Activated B cell treated with CpG ODN at 0.5 μM for 24 hours (primary cell): Measurements from ENCODE around the gene ZNF638. TPM values are rescaled to one million over a fixed set of nuclear protein-coding genes. Genes with fewer than 3 reads are reported as not detected.
A peak's percentile ranks its signal among the peaks of the same experiment; 100 is the strongest.

Experiments
- ATAC-seq: fragments of 200-7000 bp; cut with Tn5 transposase; one replicate; pipeline ENCODE4 v1.10.0; 2021; ENCODE audit warnings: low read depth, mild to moderate bottlenecking, moderate library complexity
- CTCF ChIA-PET: fragments of 350-600 bp; sonication (Branson Sonifier 250); formaldehyde crosslinking; loops from one replicate; lab custom pipeline; 2021; ENCODE audit warnings: antibody characterized with exemption; lab: Charles Lee
- POLR2A ChIA-PET: fragments of 350-600 bp; sonication (Branson Sonifier 250); formaldehyde crosslinking; loops from one replicate; lab custom pipeline; 2021; ENCODE audit warnings: antibody characterized with exemption; lab: Charles Lee
- DNase-seq: peaks from one replicate; pipeline ENCODE4 v3.0.0; 2022
- H3K27ac Mint-ChIP-seq: one replicate; pipeline ENCODE4 v1.8.0; 2020; ENCODE audit warnings: mixed read lengths
- H3K27me3 Mint-ChIP-seq: one replicate; pipeline ENCODE4 v1.8.0; 2021; ENCODE audit warnings: mixed read lengths
- H3K36me3 Mint-ChIP-seq: one replicate; pipeline ENCODE4 v1.8.0; 2021; ENCODE audit warnings: low read depth, mixed read lengths
- H3K4me1 Mint-ChIP-seq: one replicate; pipeline ENCODE4 v1.8.0; 2021; ENCODE audit warnings: mixed read lengths
- H3K4me3 Mint-ChIP-seq: one replicate; pipeline ENCODE4 v1.8.0; 2020; ENCODE audit warnings: mild to moderate bottlenecking, mixed read lengths
- H3K9me3 Mint-ChIP-seq: one replicate; pipeline ENCODE4 v1.8.0; 2020; ENCODE audit warnings: mixed read lengths
- intact Hi-C: fragments of 100-400 bp; cut with micrococcal nuclease; formaldehyde crosslinking; loops from one replicate; pipeline ENCODE4 v1.15.1; 2024
- total RNA-seq: library from RNA; stranded (reverse); gene quantifications from 2 replicates; pipeline ENCODE4 v1.2.3, GENCODE V29; 2022
- TF ChIP-seq, protein P1 (sequence below): fragments of 200-600 bp; IDR thresholded peaks from one replicate; pipeline ENCODE4 v1.8.0; 2022; ENCODE audit warnings: antibody characterized with exemption, mild to moderate bottlenecking

ZNF638 gene
- total RNA-seq, 1 donor from 2014 or later = 152 TPM

DNA sequence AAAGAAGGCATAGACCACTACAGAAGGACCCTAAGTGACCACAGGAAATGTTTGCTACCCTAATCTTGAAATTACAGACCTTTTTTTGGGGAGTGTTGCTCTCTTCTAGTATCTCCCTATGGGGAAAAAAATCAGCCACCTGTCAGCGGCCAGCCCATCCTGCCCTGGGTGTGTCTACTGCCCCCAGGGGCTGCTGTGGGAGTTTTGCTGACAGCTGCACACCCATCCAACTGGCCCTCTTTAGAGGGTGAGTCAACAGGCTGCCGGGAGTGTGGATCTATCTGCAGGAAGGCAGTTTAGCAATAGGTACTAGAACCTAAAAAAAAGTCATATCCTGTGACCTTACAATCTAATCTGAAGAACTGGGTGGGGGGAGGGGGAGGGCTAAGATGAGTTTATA, 121.0 kb downstream of the ZNF638 start:
- H3K36me3 Mint-ChIP-seq = no peaks in the 10 kb centered on the region
- POLR2A ChIA-PET = no interaction called here
- peak; percentile 69 for ATAC-seq
- CTCF ChIA-PET = interaction anchor here (0.6 kb wide), 1 partner anchor 25 kb away, joined by 3 read pairs; no protein-coding TSS in a partner anchor
- no peaks in the 10 kb centered on the region for H3K9me3 Mint-ChIP-seq
- H3K27me3 Mint-ChIP-seq = peaks cover 34% of the 10 kb centered on the region
- H3K27ac Mint-ChIP-seq = no peak overlapping the region
- H3K4me3 Mint-ChIP-seq = no peak overlapping the region
- H3K4me1 Mint-ChIP-seq = peaks cover 19% of the 10 kb centered on the region
- TF ChIP-seq, protein P1, sequence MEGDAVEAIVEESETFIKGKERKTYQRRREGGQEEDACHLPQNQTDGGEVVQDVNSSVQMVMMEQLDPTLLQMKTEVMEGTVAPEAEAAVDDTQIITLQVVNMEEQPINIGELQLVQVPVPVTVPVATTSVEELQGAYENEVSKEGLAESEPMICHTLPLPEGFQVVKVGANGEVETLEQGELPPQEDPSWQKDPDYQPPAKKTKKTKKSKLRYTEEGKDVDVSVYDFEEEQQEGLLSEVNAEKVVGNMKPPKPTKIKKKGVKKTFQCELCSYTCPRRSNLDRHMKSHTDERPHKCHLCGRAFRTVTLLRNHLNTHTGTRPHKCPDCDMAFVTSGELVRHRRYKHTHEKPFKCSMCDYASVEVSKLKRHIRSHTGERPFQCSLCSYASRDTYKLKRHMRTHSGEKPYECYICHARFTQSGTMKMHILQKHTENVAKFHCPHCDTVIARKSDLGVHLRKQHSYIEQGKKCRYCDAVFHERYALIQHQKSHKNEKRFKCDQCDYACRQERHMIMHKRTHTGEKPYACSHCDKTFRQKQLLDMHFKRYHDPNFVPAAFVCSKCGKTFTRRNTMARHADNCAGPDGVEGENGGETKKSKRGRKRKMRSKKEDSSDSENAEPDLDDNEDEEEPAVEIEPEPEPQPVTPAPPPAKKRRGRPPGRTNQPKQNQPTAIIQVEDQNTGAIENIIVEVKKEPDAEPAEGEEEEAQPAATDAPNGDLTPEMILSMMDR = no peak
- intact Hi-C loops = no loop called here
- no peak for DNase-seq

DNA sequence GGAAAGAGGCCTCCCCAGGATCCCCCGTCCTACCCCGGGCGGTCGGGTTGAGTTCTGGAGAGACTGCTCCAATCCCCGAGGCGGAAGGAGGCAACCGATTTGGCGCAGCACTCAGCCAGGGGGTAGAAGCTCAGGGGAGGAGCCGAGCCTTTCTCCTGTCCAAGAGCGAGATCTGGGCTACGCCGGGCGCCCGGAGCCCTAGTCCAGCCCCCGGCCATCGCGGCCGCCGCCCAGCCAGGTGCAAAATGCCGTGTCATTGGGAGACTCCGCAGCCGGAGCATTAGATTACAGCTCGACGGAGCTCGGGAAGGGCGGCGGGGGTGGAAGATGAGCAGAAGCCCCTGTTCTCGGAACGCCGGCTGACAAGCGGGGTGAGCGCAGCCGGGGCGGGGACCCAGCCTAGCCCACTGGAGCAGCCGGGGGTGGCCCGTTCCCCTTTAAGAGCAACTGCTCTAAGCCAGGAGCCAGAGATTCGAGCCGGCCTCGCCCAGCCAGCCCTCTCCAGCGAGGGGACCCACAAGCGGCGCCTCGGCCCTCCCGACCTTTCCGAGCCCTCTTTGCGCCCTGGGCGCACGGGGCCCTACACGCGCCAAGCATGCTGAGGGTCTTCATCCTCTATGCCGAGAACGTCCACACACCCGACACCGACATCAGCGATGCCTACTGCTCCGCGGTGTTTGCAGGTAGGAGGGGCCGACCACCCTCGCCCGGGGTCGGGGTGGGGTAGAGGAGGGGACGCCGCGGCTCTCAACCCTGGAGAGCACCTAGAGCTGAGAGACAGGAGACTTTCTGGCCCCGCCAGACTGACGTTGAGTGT, 122.0 kb downstream of the ZNF638 start, which contains the start of gene DYSF:
Gene DYSF (plus strand): TSS at position 158 of the 817 bp plus-strand sequence.
- Mint-ChIP-seq H3K36me3 (no peaks in the 10 kb centered on the region), H3K4me1 (peaks cover 19% of the 10 kb centered on the region), H3K27ac (no peak within 1 kb of the TSS), H3K27me3 (peaks cover 34% of the 10 kb centered on the region), H3K9me3 (no peaks in the 10 kb centered on the region), H3K4me3 (peak within 1 kb of the TSS; percentile 66)
- intact Hi-C loops = no loop called here
- ATAC-seq = no peak
- DNase-seq = no peak
- POLR2A ChIA-PET = no interaction called here
- CTCF ChIA-PET = no interaction called here
- TF ChIP-seq, protein P1 = no peak

DNA sequence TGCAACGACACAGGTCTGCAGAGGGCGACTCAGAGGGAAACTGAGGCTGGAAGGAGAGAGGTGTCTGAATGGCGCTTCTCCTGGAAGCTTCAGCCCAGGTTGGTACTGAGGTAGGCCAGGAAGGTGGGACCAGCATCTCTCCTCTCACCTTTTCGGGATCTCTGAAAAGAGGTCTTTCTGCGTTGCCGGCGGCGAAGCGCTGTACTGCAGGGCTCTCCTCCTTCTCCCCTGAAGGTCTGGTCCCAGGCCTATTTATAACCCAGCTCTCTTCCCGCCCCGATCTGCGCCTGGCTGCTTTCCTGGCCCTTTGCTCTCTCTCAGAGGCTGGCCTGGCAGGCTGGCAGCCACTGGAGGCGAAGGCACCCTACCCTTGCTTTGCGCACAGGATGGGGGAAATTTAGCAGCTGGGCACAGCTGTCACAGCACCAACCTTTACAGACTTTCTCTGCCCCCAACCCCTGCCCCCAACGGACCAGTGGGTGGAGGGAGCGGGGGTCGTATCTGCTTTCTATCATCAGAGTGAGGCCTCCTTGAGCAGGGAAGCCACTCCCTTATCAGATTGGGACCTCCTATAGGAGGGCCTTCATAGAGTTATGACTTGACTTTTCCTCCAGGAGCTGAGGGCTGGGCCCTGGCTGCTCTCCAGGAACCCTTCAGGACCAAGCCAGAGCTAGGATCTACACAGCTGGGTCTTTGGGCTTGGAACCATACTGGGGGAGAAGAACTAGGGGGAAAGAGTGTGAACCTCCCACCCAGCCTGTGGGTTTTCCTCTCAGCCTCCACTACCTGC, 122.8 kb downstream of the ZNF638 start:
- H3K27ac Mint-ChIP-seq = no peak overlapping the region
- TF ChIP-seq, protein P1 = no peak
- DNase-seq = no peak

DNA sequence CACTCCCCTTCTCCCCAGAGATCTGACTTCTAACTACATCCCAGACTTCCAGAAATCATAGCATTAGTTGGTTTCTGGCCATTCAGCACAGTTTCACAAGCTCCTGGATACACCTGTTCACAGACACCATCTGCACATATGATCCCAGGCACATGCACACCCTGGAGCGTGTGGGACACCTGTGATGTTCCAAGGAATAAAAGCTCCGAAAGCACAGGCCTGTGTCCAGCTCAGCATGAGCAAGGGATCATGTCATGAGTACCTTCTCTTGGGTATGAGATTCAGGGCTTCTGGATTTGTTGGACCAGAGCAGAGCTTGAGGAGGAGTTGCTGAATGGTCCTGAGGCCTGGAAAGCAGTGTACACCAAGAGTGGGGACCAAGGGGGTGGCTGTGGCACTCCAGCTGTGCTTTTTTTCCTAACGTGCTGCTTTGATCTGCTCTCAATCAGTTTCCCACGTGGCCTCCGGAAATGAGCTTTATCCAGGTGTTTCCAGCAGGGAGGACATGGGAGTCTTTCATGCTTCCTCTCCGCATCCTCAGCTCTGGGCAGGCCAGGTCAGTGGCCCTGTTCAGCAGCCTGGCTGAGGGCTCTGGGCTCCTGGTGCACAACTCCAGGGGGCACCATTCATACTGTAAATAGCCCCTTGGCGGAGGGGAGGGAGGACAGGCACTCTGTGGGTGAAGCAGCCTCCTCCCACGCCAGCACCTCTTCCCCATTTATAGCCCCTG, 123.6 kb downstream of the ZNF638 start:
- Mint-ChIP-seq H3K27me3 (peaks cover 34% of the 10 kb centered on the region), H3K9me3 (no peaks in the 10 kb centered on the region)

More for the DNA sequence above, 122.8 kb downstream of the ZNF638 start:
- ChIA-PET CTCF (no interaction called here), POLR2A (interaction anchor here (0.5 to 0.8 kb wide), 2 partner anchors 123 to 1193 kb away, joined by 4 to 6 read pairs; partner anchors contain the start of gene ZNF638)
- Mint-ChIP-seq H3K27me3 (peaks cover 34% of the 10 kb centered on the region), H3K4me1 (peaks cover 19% of the 10 kb centered on the region), H3K4me3 (no peak overlapping the region), H3K36me3 (no peaks in the 10 kb centered on the region), H3K9me3 (no peaks in the 10 kb centered on the region)
- intact Hi-C loops = no loop called here
- ATAC-seq = no peak

More for the DNA sequence above, 123.6 kb downstream of the ZNF638 start:
- TF ChIP-seq, protein P1 = no peak
- ATAC-seq = no peak
- H3K4me1 Mint-ChIP-seq = peaks cover 19% of the 10 kb centered on the region
- POLR2A ChIA-PET = no interaction called here
- H3K27ac Mint-ChIP-seq = no peak overlapping the region
- no peak overlapping the region for H3K4me3 Mint-ChIP-seq
- CTCF ChIA-PET = no interaction called here
- intact Hi-C loops = no loop called here
- H3K36me3 Mint-ChIP-seq = no peaks in the 10 kb centered on the region
- no peak for DNase-seq
